ENCODE results near the gene CPNE8. TPM values are rescaled to one million over a fixed set of nuclear protein-coding genes. Genes with fewer than 3 reads are reported as not detected.

Gene CPNE8
- total RNA-seq, 4 donors from 2014 or later = 3.8 to 7.0 (median 4.6) TPM

GRCh38 chr12:38653650-38654049 lies 251.7 kb downstream of the CPNE8 start:
- in situ Hi-C loops (cut with MboI; ENCODE audit: low sequenced_read_pairs in 4 of 4) (no loop called here), intact Hi-C loops (cut with DNase I; ENCODE audit: low total_unique reads) (no loop called here)
- Histone ChIP-seq H3K36me3 (no peaks in the 10 kb centered on the region), H3K27me3 (no peaks in the 10 kb centered on the region), H3K4me3 (no peak overlapping the region), H3K4me1 (no peaks in the 10 kb centered on the region), H3K9me3 (no peaks in the 10 kb centered on the region), H3K27ac (no peak overlapping the region)
- ATAC-seq (no peak), DNase-seq (no peak)
- TF ChIP-seq POLR2A (IDR thresholded peaks at IDR 0.05) (no peak), CTCF (IDR thresholded peaks at IDR 0.05 in 4 of 5, conservative IDR thresholded peaks at IDR 0.05 in 1 of 5) (no peak)

GRCh38 chr12:38648813-38649212 lies 256.6 kb downstream of the CPNE8 start:
- Histone ChIP-seq H3K9me3 (no peaks in the 10 kb centered on the region), H3K4me3 (no peak overlapping the region), H3K4me1 (no peaks in the 10 kb centered on the region), H3K27me3 (no peaks in the 10 kb centered on the region), H3K27ac (no peak overlapping the region), H3K36me3 (no peaks in the 10 kb centered on the region)
- intact Hi-C loops (cut with DNase I; ENCODE audit: low total_unique reads) (no loop called here), in situ Hi-C loops (cut with MboI; ENCODE audit: low sequenced_read_pairs in 4 of 4) (no loop called here)
- DNase-seq (no peak), ATAC-seq (no peak)
- TF ChIP-seq POLR2A (IDR thresholded peaks at IDR 0.05) = no peak
- TF ChIP-seq CTCF (IDR thresholded peaks at IDR 0.05 in 4 of 5, conservative IDR thresholded peaks at IDR 0.05 in 1 of 5) = no peak

GRCh38 chr12:38646146-38646545 lies 259.2 kb downstream of the CPNE8 start:
- no peaks in the 10 kb centered on the region for H3K36me3 ChIP-seq
- no peak overlapping the region for H3K27ac ChIP-seq
- no peaks in the 10 kb centered on the region for H3K4me1 ChIP-seq
- ATAC-seq = no peak
- H3K4me3 ChIP-seq = no peak overlapping the region
- DNase-seq = no peak
- no peaks in the 10 kb centered on the region for H3K27me3 ChIP-seq
- no peaks in the 10 kb centered on the region for H3K9me3 ChIP-seq
- in situ Hi-C loops (cut with MboI; ENCODE audit: low sequenced_read_pairs in 4 of 4) = no loop called here
- TF ChIP-seq CTCF (IDR thresholded peaks at IDR 0.05 in 4 of 5, conservative IDR thresholded peaks at IDR 0.05 in 1 of 5) = no peak
- no peak for TF ChIP-seq POLR2A (IDR thresholded peaks at IDR 0.05)
- intact Hi-C loops (cut with DNase I; ENCODE audit: low total_unique reads) = no loop called here

GRCh38 chr12:38639625-38640024 lies 265.8 kb downstream of the CPNE8 start:
- in situ Hi-C loops (cut with MboI; ENCODE audit: low sequenced_read_pairs in 4 of 4) = no loop called here
- intact Hi-C loops (cut with DNase I; ENCODE audit: low total_unique reads) = no loop called here

More at GRCh38 chr12:38639625-38640024, 265.8 kb downstream of the CPNE8 start:
- H3K36me3 ChIP-seq = no peaks in the 10 kb centered on the region
- H3K4me1 ChIP-seq = no peaks in the 10 kb centered on the region
- DNase-seq (no peak), ATAC-seq (no peak)
- H3K9me3 ChIP-seq = no peaks in the 10 kb centered on the region
- no peak overlapping the region for H3K27ac ChIP-seq
- no peak overlapping the region for H3K4me3 ChIP-seq
- TF ChIP-seq CTCF (IDR thresholded peaks at IDR 0.05 in 4 of 5, conservative IDR thresholded peaks at IDR 0.05 in 1 of 5) (no peak), POLR2A (IDR thresholded peaks at IDR 0.05) (no peak)
- H3K27me3 ChIP-seq = no peaks in the 10 kb centered on the region
